SU-DHL-6 (cell line): ENCODE data around the gene DENND1C.

Source experiments
- CTCF ChIP-seq: fragments of 200-600 bp; sonication (generic); IDR thresholded peaks from one replicate; pipeline ENCODE4 v1.5.1; 2017; ENCODE audit warnings: antibody characterized with exemption, mild to moderate bottlenecking, low read length, moderate library complexity; ENCODE audit not compliant: insufficient read depth, poor library complexity, severe bottlenecking
- EZH2phosphoT487 ChIP-seq: fragments of 200-600 bp; sonication (generic), shearing (Covaris generic); conservative IDR thresholded peaks from 2 replicates; pipeline ENCODE4 v1.6.1; 2018; ENCODE audit warnings: mild to moderate bottlenecking, antibody characterized with exemption, low read length, moderate library complexity, mixed read lengths

GRCh38 chr19:6439743-6440142, 41.8 kb downstream of the DENND1C start:
- TF ChIP-seq CTCF = no peak
- no peak for TF ChIP-seq EZH2phosphoT487
